ENCODE data around the gene CHKB. TPM values are rescaled to one million over a fixed set of nuclear protein-coding genes. Genes with fewer than 3 reads are reported as not detected.
A peak's percentile ranks its signal among the peaks of the same experiment; 100 is the strongest.

Gene CHKB
- total and polyA plus RNA-seq, 10 of the 15 experiments (the other 5 are each of a cell fraction or from before 2014, with no cell fraction given): 10.0 to 93.9 (median 57.0) TPM

DNA sequence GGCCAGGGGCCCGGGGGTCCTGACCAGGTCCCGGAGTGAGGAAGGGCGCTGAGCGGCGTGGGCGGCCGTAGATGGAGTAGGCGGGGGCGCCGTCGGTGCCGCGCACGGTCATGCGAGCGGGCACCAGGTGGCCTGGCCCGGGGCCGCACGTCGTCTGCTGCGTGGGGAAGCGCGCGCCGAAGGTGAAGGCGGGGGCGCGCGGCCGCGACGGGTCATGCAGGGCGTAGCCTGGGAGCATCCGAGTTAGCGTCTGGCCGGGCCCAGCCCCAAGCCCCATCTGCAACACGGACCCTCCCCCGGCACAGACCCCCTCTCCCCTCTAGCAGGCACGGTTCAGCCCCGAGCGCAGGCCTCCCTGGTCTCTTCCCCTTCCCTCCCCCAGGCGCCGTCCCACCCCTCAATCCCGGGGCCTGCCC is 51.1 kb downstream of the CHKB start (continued):
- TF ChIP-seq CBX3 (IDR thresholded peaks at IDR 0.05; ENCODE audit: borderline replicate concordance, low read depth): no peak
- TF ChIP-seq NFIC (IDR thresholded peaks at IDR 0.05; ENCODE audit: low read depth, low read length): no peak
- TF ChIP-seq NFXL1 (IDR thresholded peaks at IDR 0.05; ENCODE audit: borderline replicate concordance): no peak
- TF ChIP-seq, protein P1, sequence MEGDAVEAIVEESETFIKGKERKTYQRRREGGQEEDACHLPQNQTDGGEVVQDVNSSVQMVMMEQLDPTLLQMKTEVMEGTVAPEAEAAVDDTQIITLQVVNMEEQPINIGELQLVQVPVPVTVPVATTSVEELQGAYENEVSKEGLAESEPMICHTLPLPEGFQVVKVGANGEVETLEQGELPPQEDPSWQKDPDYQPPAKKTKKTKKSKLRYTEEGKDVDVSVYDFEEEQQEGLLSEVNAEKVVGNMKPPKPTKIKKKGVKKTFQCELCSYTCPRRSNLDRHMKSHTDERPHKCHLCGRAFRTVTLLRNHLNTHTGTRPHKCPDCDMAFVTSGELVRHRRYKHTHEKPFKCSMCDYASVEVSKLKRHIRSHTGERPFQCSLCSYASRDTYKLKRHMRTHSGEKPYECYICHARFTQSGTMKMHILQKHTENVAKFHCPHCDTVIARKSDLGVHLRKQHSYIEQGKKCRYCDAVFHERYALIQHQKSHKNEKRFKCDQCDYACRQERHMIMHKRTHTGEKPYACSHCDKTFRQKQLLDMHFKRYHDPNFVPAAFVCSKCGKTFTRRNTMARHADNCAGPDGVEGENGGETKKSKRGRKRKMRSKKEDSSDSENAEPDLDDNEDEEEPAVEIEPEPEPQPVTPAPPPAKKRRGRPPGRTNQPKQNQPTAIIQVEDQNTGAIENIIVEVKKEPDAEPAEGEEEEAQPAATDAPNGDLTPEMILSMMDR (IDR thresholded peaks at IDR 0.05 in 2 of 3, conservative IDR thresholded peaks at IDR 0.05 in 1 of 3; ENCODE audit: control insufficient read depth in 2 of 3, extremely low read depth in 1 of 3, insufficient read depth in 1 of 3, low read depth in 3 of 3, low read length in 3 of 3): no peak
- TF ChIP-seq KLF5 (IDR thresholded peaks at IDR 0.05; ENCODE audit: partially characterized antibody): no peak
- TF ChIP-seq SKIL (IDR thresholded peaks at IDR 0.05; ENCODE audit: low read depth, poor library complexity, severe bottlenecking): no peak
- TF ChIP-seq TAF1 (IDR thresholded peaks at IDR 0.05; ENCODE audit: borderline replicate concordance, low read depth, low read length): peak; percentile 50; the same call in 1 of the 2 replicates

Measured in GM12878 (cell line).